HepG2 (cell line): ENCODE results near the gene YY1. TPM values are rescaled to one million over a fixed set of nuclear protein-coding genes. Genes with fewer than 3 reads are reported as not detected.
A peak's percentile ranks its signal among the peaks of the same experiment; 100 is the strongest.

Experiments used
- ASH2L ChIP-seq: fragments of 300-600, 200-600 bp; sonication (generic); IDR thresholded peaks from 2 replicates; pipeline ENCODE4 v1.7.0; 2017; ENCODE audit warnings: low read depth, mild to moderate bottlenecking, moderate library complexity, mixed read lengths, low read length; ENCODE audit not compliant: insufficient read length
- BRD4 ChIP-seq: sonication (generic); formaldehyde crosslinking; IDR thresholded peaks from 2 replicates; pipeline ENCODE4 v1.4.0; 2020; ENCODE audit warnings: missing genetic modification reagents
- DNMT1 ChIP-seq: sonication (generic); formaldehyde crosslinking; IDR thresholded peaks from 2 replicates; pipeline ENCODE4 v1.5.1; 2020; ENCODE audit warnings: mild to moderate bottlenecking, missing genetic modification reagents
- GZF1 ChIP-seq: sonication (generic); formaldehyde crosslinking; IDR thresholded peaks from 2 replicates; pipeline ENCODE4 v1.5.1; 2020; ENCODE audit warnings: mild to moderate bottlenecking, missing genetic modification reagents
- KIAA2018 ChIP-seq: sonication (generic); formaldehyde crosslinking; IDR thresholded peaks from 2 replicates; pipeline ENCODE4 v1.5.0; 2020; ENCODE audit warnings: mild to moderate bottlenecking, missing genetic modification reagents, borderline replicate concordance
- NPAS2 ChIP-seq: sonication (generic); formaldehyde crosslinking; IDR thresholded peaks from 2 replicates; pipeline ENCODE4 v1.8.0; 2022; ENCODE audit warnings: mild to moderate bottlenecking, missing genetic modification reagents, borderline replicate concordance
- SATB2 ChIP-seq: sonication (generic); formaldehyde crosslinking; IDR thresholded peaks from 2 replicates; pipeline ENCODE4 v1.5.0; 2020; ENCODE audit warnings: missing genetic modification reagents
- SOX13 ChIP-seq, 3 experiments: fragments of 450-650 bp in 1 of 3; sonication (generic) in 1 of 3; formaldehyde crosslinking in 1 of 3; IDR thresholded peaks in 2 of 3; conservative IDR thresholded peaks in 1 of 3; 2 replicates each; pipeline versions ENCODE4 v1.5.0 to v1.6.1; 2016 to 2020; ENCODE audit warnings: antibody characterized with exemption in 1 of 3, mild to moderate bottlenecking in 1 of 3, missing compliant biosample characterization in 1 of 3, missing genetic modification reagents in 1 of 3, moderate library complexity in 1 of 3
- ZGPAT ChIP-seq: IDR thresholded peaks from 2 replicates; pipeline ENCODE4 v1.6.1; 2016; ENCODE audit warnings: mild to moderate bottlenecking
- ZNF138 ChIP-seq: sonication (generic); formaldehyde crosslinking; IDR thresholded peaks from 2 replicates; pipeline ENCODE4 v1.5.0; 2020; ENCODE audit warnings: mild to moderate bottlenecking, low read depth, missing genetic modification reagents
- ZZZ3 ChIP-seq: sonication (generic); formaldehyde crosslinking; IDR thresholded peaks from 2 replicates; pipeline ENCODE4 v1.4.0; 2020; ENCODE audit warnings: missing genetic modification reagents, mild to moderate bottlenecking, borderline replicate concordance
- polyA plus RNA-seq, 8 experiments: library from polyadenylated mRNA; depleted of rRNA in 3 of 8; stranded (reverse) in 7 of 8; unstranded in 1 of 8; fragments of >200 nt; fragmentation: Illumina TruSeq in 4 of 8; extraction: Trizol in 4 of 8; gene quantifications; 2 replicates each; pipeline versions ENCODE4 v1.2.1 to v1.2.3, GENCODE V29; 2011 to 2016; ENCODE audit warnings: low read depth in 4 of 8, missing spikeins in 1 of 8, mixed read lengths in 1 of 8; ENCODE audit not compliant: insufficient read depth in 1 of 8
- total RNA-seq, 5 experiments: library from RNA; depleted of rRNA; stranded (reverse); fragments of >200 nt; fragmentation: Illumina TruSeq; extraction: Trizol; gene quantifications; 2 replicates each; pipeline ENCODE4 v1.2.3, GENCODE V29; 2016; ENCODE audit warnings: low read depth in 1 of 5
- TF ChIP-seq, protein P1 (sequence below): sonication (generic); formaldehyde crosslinking; IDR thresholded peaks from 2 replicates; pipeline ENCODE4; 2020; ENCODE audit warnings: missing genetic modification reagents, mild to moderate bottlenecking, borderline replicate concordance
- TF ChIP-seq, protein P2 (sequence below): sonication (generic); formaldehyde crosslinking; IDR thresholded peaks from 2 replicates; pipeline ENCODE4 v1.8.0; 2023; ENCODE audit warnings: mild to moderate bottlenecking, missing genetic modification reagents

The YY1 gene
- total and polyA plus RNA-seq, 2 of the 13 experiments (the other 11 are each of a cell fraction or from before 2014, with no cell fraction given): 29.4 to 68.1 TPM

GRCh38 chr14:100239211-100239839, 381 bp downstream of the YY1 start (continued):
- TF ChIP-seq, protein P1, sequence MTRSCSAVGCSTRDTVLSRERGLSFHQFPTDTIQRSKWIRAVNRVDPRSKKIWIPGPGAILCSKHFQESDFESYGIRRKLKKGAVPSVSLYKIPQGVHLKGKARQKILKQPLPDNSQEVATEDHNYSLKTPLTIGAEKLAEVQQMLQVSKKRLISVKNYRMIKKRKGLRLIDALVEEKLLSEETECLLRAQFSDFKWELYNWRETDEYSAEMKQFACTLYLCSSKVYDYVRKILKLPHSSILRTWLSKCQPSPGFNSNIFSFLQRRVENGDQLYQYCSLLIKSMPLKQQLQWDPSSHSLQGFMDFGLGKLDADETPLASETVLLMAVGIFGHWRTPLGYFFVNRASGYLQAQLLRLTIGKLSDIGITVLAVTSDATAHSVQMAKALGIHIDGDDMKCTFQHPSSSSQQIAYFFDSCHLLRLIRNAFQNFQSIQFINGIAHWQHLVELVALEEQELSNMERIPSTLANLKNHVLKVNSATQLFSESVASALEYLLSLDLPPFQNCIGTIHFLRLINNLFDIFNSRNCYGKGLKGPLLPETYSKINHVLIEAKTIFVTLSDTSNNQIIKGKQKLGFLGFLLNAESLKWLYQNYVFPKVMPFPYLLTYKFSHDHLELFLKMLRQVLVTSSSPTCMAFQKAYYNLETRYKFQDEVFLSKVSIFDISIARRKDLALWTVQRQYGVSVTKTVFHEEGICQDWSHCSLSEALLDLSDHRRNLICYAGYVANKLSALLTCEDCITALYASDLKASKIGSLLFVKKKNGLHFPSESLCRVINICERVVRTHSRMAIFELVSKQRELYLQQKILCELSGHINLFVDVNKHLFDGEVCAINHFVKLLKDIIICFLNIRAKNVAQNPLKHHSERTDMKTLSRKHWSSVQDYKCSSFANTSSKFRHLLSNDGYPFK: peak; percentile 32; the same call in 1 of the 2 replicates
- no peak for TF ChIP-seq KIAA2018 (CRISPR knock-in tag)
- TF ChIP-seq ASH2L: peak; percentile 73
- no peak for TF ChIP-seq SOX13 (IDR thresholded peaks at IDR 0.05)
- TF ChIP-seq SOX13 (CRISPR knock-in tag; conservative IDR thresholded peaks at IDR 0.05 in 1 of 2, IDR thresholded peaks at IDR 0.05 in 1 of 2): no peak
- peak; percentile 14; the same call in 1 of the 2 replicates for TF ChIP-seq ZGPAT
- TF ChIP-seq ZNF138 (CRISPR knock-in tag): no peak
- no peak for TF ChIP-seq NPAS2 (CRISPR knock-in tag)
- TF ChIP-seq SATB2 (CRISPR knock-in tag): no peak
- no peak for TF ChIP-seq BRD4 (CRISPR knock-in tag)
- no peak for TF ChIP-seq GZF1 (CRISPR knock-in tag)
- TF ChIP-seq, protein P2, sequence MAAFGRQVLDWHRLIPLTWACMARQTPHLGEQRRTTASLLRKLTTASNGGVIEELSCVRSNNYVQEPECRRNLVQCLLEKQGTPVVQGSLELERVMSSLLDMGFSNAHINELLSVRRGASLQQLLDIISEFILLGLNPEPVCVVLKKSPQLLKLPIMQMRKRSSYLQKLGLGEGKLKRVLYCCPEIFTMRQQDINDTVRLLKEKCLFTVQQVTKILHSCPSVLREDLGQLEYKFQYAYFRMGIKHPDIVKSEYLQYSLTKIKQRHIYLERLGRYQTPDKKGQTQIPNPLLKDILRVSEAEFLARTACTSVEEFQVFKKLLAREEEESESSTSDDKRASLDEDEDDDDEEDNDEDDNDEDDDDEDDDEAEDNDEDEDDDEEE (CRISPR knock-in tag): peak; percentile 77
- TF ChIP-seq DNMT1 (CRISPR knock-in tag): peak; percentile 35; the same call in 1 of the 2 replicates
- no peak for TF ChIP-seq ZZZ3 (CRISPR knock-in tag)
